ENCODE results near the gene LRRK1. TPM values are rescaled to one million over a fixed set of nuclear protein-coding genes. Genes with fewer than 3 reads are reported as not detected.

Gene LRRK1
- total RNA-seq, 6 experiments from 2014 or later: 0.93 to 3.6 (median 2.5) TPM

DNA sequence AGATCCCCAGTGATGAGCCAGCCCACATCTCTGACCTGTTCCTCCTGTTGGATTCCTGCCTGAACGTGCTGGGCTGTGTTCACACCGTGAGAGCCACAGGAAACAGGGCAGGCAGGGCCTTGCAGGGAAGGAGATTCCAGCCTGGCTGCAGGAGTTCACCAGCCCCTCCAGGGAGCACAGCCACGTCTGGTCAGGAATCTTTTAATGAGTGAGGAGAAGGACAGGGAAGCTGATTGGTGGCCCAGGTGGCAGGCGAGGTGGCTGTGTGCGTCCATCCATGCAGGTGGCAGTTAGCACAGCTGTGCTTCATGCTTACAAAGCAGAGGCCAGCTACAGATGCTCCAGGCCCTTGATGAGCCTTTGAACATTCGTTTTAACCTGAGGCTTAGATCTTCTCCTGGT, 10.5 kb downstream of the LRRK1 start:
- Histone ChIP-seq H3K27ac (no peak overlapping the region), H3K4me1 (no peaks in the 10 kb centered on the region), H3K27me3 (no peaks in the 10 kb centered on the region), H3K4me3 (no peak overlapping the region), H3K9me3 (no peaks in the 10 kb centered on the region), H3K36me3 (no peaks in the 10 kb centered on the region)
- DNase-seq (no peak), ATAC-seq (no peak)
- intact Hi-C loops (cut with DNase I): loop anchor here (10.0 kb wide), 2 partner anchors 75 to 335 kb away; no protein-coding TSS in a partner anchor
- WGBS (ENCODE audit: insufficient coverage, low coverage, low lambda C conversion rate, missing lambda C conversion rate): 6% methylated on average over 3 of the region's 6 CpGs
- no peak for TF ChIP-seq CTCF (IDR thresholded peaks at IDR 0.05)
- TF ChIP-seq POLR2A (IDR thresholded peaks at IDR 0.05): no peak

GRCh38 chr15:100930306-100930848, 11.2 kb downstream of the LRRK1 start:
- ATAC-seq (no peak), DNase-seq (no peak)
- Histone ChIP-seq H3K4me1 (no peaks in the 10 kb centered on the region), H3K27me3 (no peaks in the 10 kb centered on the region), H3K27ac (no peak overlapping the region), H3K9me3 (no peaks in the 10 kb centered on the region), H3K4me3 (no peak overlapping the region), H3K36me3 (no peaks in the 10 kb centered on the region)
- intact Hi-C loops (cut with DNase I): no loop called here
- TF ChIP-seq CTCF (IDR thresholded peaks at IDR 0.05): no peak
- TF ChIP-seq POLR2A (IDR thresholded peaks at IDR 0.05): no peak
- WGBS (ENCODE audit: insufficient coverage, low coverage, low lambda C conversion rate, missing lambda C conversion rate): 85% methylated on average over 4 of the region's 4 CpGs

DNA sequence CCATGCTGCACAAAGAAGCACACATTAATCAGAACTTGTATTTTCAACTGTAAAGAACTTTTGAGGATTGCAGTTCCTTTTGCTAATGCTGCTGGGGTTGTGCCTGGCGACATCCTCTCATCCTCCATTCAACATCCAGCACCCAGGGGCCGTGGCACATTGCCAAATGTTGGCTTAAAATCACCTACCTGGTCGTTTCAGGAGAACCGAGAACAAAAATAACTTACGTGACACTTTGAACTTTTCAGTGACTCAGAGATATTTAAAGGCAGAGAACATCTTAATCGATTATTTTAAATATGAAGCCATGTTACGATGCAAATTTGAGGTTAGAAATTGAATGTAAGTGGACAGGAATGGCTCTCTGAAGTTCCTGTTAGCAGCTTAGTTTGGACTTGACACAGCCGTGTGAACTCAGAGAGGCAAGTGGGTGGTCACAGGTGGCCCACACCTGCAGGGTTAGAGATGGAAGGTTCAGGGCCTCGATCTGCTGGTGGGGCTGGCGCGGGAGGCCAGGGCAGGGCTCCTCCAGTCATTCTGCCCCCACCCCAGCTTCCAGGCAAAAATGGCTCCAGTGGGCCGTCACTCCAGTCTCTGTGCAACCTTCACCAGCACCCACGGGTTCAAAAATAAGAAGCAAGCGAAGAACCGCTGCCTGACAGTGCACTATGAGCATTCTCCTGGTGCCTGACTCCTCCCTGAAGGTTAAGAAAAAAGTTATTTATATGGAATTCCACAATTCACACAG, 12.2 kb downstream of the LRRK1 start:
- 52% methylated on average over 8 of the region's 15 CpGs for WGBS (ENCODE audit: insufficient coverage, low coverage, low lambda C conversion rate, missing lambda C conversion rate)

DNA sequence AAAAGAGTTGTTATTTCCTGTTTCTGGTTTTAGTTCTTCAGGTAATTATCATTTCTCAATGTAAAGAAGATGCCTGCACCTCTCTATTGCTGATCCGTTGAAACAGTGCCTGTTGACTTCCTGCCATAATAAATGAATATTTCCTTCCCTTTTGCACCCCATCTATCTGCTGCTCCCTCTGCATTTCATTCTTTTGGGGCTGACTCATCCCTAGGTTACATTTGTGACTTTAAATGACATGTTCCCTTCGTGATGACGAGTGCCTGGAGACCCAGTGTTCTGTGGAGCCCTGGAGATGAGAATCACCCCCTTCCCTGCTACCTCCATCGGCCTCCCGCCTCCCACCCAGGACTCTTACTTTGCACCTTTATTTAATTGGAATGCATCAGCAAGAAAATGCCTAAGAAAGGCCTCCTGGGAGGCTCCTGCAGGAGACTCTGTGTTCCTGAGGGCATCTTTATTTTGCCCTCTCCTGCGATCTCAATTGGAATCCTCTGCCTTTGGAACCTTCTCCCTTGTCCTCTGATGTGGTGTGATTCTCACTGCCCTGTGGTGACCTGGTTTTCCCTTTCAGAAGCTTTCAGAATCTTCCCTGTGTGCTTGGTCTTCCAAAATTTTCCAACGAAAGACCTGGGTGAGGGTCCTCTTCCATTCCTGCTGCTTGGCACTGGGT, 13.7 kb downstream of the LRRK1 start:
- H3K36me3 ChIP-seq: no peaks in the 10 kb centered on the region
- H3K27ac ChIP-seq: no peak overlapping the region
- WGBS (ENCODE audit: insufficient coverage, low coverage, low lambda C conversion rate, missing lambda C conversion rate): 45% methylated on average over 7 of the region's 7 CpGs
- intact Hi-C loops (cut with DNase I): no loop called here
- no peak overlapping the region for H3K4me3 ChIP-seq
- DNase-seq (no peak), ATAC-seq (no peak)
- H3K9me3 ChIP-seq: no peaks in the 10 kb centered on the region
- H3K4me1 ChIP-seq: no peaks in the 10 kb centered on the region
- TF ChIP-seq CTCF (IDR thresholded peaks at IDR 0.05): no peak
- TF ChIP-seq POLR2A (IDR thresholded peaks at IDR 0.05): no peak
- H3K27me3 ChIP-seq: no peaks in the 10 kb centered on the region

More for the DNA sequence above, 12.2 kb downstream of the LRRK1 start:
- H3K9me3 ChIP-seq: no peaks in the 10 kb centered on the region
- TF ChIP-seq CTCF (IDR thresholded peaks at IDR 0.05): no peak
- TF ChIP-seq POLR2A (IDR thresholded peaks at IDR 0.05): no peak
- ATAC-seq (no peak), DNase-seq (no peak)
- intact Hi-C loops (cut with DNase I): no loop called here
- H3K27me3 ChIP-seq: no peaks in the 10 kb centered on the region
- no peak overlapping the region for H3K4me3 ChIP-seq
- H3K27ac ChIP-seq: no peak overlapping the region
- H3K36me3 ChIP-seq: no peaks in the 10 kb centered on the region
- no peaks in the 10 kb centered on the region for H3K4me1 ChIP-seq
